Adrenal gland (tissue), 5 donors: ENCODE data around the gene PHF19.

ENCODE experiments used
- POLR2A ChIP-seq, 2 donors: fragments of 450-650 bp; IDR thresholded peaks; one replicate each; pipeline ENCODE4 v1.6.1; 2017; ENCODE audit warnings: antibody characterized with exemption in 2 of 2, mild to moderate bottlenecking in 2 of 2, moderate library complexity in 1 of 2
- TF ChIP-seq, protein P1 (sequence below), 6 experiments: fragments of 450-650 bp in 4 of 6; fragments of 200-600 bp in 2 of 6; sonication (generic) in 1 of 6; IDR thresholded peaks; 1 replicate in 5 of 6; 2 replicates in 1 of 6; pipeline versions ENCODE4 v1.5.1 to v1.8.0; 2016 to 2021; ENCODE audit warnings: antibody characterized with exemption in 6 of 6, mild to moderate bottlenecking in 2 of 6, moderate library complexity in 1 of 6
- donor health status: DM: no; HTN: no; CAD: no.

DNA sequence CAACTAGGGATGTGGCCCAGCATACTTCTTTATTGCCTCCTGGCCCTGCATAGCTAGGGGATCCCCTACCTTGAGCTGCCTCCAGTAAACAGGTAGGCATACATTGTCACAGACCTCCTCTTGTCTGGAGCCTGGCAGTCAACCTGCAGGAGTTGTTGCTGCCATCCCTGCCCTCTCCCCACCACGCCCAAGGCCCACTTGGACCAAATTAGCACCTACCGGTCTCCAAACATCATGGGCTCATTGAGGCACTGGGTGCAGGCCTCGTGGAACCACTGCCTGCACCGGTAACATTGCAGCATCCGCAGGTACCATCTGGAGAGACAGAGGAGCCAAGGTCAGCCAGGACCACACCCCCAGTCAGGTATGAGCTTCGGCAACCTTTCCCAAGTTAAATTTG is 10.3 kb downstream of the PHF19 start:
- TF ChIP-seq, protein P1, sequence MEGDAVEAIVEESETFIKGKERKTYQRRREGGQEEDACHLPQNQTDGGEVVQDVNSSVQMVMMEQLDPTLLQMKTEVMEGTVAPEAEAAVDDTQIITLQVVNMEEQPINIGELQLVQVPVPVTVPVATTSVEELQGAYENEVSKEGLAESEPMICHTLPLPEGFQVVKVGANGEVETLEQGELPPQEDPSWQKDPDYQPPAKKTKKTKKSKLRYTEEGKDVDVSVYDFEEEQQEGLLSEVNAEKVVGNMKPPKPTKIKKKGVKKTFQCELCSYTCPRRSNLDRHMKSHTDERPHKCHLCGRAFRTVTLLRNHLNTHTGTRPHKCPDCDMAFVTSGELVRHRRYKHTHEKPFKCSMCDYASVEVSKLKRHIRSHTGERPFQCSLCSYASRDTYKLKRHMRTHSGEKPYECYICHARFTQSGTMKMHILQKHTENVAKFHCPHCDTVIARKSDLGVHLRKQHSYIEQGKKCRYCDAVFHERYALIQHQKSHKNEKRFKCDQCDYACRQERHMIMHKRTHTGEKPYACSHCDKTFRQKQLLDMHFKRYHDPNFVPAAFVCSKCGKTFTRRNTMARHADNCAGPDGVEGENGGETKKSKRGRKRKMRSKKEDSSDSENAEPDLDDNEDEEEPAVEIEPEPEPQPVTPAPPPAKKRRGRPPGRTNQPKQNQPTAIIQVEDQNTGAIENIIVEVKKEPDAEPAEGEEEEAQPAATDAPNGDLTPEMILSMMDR (IDR thresholded peaks at IDR 0.05) = no peak
- no peak for TF ChIP-seq POLR2A (IDR thresholded peaks at IDR 0.05)
